ENCODE results near the gene KHDRBS1.

DNA sequence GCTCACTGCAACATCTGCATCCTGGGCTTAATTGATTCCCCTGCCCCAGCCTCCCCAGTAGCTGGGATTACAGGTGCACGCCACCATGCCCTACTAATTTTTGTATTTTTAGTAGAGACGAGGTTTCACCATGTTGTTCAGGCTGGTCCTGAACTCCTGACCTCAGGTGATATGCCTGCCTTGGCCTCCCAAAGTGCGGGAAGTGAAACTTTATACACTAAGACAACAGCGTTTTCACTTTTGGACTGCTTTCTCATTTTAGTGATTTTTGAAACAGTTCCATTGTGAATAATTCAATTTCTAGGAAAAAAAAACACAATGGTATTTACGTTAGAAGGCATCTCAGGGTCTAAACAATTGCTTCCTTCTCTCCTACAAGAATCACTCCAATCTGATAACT is 11.8 kb upstream of the KHDRBS1 start:
- TF ChIP-seq, protein P1, sequence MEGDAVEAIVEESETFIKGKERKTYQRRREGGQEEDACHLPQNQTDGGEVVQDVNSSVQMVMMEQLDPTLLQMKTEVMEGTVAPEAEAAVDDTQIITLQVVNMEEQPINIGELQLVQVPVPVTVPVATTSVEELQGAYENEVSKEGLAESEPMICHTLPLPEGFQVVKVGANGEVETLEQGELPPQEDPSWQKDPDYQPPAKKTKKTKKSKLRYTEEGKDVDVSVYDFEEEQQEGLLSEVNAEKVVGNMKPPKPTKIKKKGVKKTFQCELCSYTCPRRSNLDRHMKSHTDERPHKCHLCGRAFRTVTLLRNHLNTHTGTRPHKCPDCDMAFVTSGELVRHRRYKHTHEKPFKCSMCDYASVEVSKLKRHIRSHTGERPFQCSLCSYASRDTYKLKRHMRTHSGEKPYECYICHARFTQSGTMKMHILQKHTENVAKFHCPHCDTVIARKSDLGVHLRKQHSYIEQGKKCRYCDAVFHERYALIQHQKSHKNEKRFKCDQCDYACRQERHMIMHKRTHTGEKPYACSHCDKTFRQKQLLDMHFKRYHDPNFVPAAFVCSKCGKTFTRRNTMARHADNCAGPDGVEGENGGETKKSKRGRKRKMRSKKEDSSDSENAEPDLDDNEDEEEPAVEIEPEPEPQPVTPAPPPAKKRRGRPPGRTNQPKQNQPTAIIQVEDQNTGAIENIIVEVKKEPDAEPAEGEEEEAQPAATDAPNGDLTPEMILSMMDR (IDR thresholded peaks at IDR 0.05) = no peak
- no peak for TF ChIP-seq POLR2AphosphoS5 (IDR thresholded peaks at IDR 0.05; ENCODE audit: low read depth, low read length)
- TF ChIP-seq TAF1 (IDR thresholded peaks at IDR 0.05; ENCODE audit: borderline replicate concordance, low read depth, low read length) = no peak
- no peak for TF ChIP-seq GABPA (IDR thresholded peaks at IDR 0.05; ENCODE audit: low read depth)
- TF ChIP-seq JUND (IDR thresholded peaks at IDR 0.05) = no peak
- no peak for TF ChIP-seq ELF1 (IDR thresholded peaks at IDR 0.05)
- TF ChIP-seq, protein P2, sequence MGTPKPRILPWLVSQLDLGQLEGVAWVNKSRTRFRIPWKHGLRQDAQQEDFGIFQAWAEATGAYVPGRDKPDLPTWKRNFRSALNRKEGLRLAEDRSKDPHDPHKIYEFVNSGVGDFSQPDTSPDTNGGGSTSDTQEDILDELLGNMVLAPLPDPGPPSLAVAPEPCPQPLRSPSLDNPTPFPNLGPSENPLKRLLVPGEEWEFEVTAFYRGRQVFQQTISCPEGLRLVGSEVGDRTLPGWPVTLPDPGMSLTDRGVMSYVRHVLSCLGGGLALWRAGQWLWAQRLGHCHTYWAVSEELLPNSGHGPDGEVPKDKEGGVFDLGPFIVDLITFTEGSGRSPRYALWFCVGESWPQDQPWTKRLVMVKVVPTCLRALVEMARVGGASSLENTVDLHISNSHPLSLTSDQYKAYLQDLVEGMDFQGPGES (IDR thresholded peaks at IDR 0.05; ENCODE audit: low read depth, low read length) = no peak
- TF ChIP-seq, protein P3, sequence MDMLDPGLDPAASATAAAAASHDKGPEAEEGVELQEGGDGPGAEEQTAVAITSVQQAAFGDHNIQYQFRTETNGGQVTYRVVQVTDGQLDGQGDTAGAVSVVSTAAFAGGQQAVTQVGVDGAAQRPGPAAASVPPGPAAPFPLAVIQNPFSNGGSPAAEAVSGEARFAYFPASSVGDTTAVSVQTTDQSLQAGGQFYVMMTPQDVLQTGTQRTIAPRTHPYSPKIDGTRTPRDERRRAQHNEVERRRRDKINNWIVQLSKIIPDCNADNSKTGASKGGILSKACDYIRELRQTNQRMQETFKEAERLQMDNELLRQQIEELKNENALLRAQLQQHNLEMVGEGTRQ (IDR thresholded peaks at IDR 0.05; ENCODE audit: borderline replicate concordance, low read depth, low read length) = no peak
- no peak for TF ChIP-seq RCOR1 (IDR thresholded peaks at IDR 0.05; ENCODE audit: low read length)
